H9 (cell line): Measurements from ENCODE around the gene LIPH. TPM values are rescaled to one million over a fixed set of nuclear protein-coding genes. Genes with fewer than 3 reads are reported as not detected.

Source experiments
- DNase-seq: peaks from one replicate; pipeline ENCODE4 v3.0.0-alpha.2; 2017
- H2AFZ ChIP-seq: one replicate; pipeline ENCODE4 v1.6.1; 2013; ENCODE audit warnings: mild to moderate bottlenecking, low read length, control low read depth, moderate library complexity
- H2AK5ac ChIP-seq: 2 replicates; pipeline ENCODE4 v1.6.1; 2013; ENCODE audit warnings: low read length, control low read depth, mixed read lengths; ENCODE audit not compliant: insufficient read length
- H2BK120ac ChIP-seq: one replicate; pipeline ENCODE4 v1.6.1; 2013; ENCODE audit warnings: low read depth, mild to moderate bottlenecking, low read length, control low read depth, inconsistent platforms; ENCODE audit not compliant: poor library complexity, severe bottlenecking
- H2BK12ac ChIP-seq: 2 replicates; pipeline ENCODE4 v1.6.1; 2013; ENCODE audit warnings: low read length, control low read depth, mixed read lengths, low read depth; ENCODE audit not compliant: insufficient read length
- H2BK15ac ChIP-seq: 2 replicates; pipeline ENCODE4 v1.6.1; 2013; ENCODE audit warnings: low read depth, low read length, control low read depth
- H2BK20ac ChIP-seq: one replicate; pipeline ENCODE4 v1.6.1; 2013; ENCODE audit warnings: low read depth, mild to moderate bottlenecking, low read length, control low read depth, inconsistent platforms; ENCODE audit not compliant: poor library complexity, severe bottlenecking
- H2BK5ac ChIP-seq: 2 replicates; pipeline ENCODE4 v1.6.1; 2013; ENCODE audit warnings: low read length, control low read depth, mixed read lengths; ENCODE audit not compliant: insufficient read length
- H3K14ac ChIP-seq: 2 replicates; pipeline ENCODE4 v1.6.1; 2013; ENCODE audit warnings: low read length, control low read depth; ENCODE audit not compliant: insufficient read depth
- H3K18ac ChIP-seq: 2 replicates; pipeline ENCODE4 v1.6.1; 2013; ENCODE audit warnings: low read depth, mild to moderate bottlenecking, mixed read lengths, low read length, control low read depth; ENCODE audit not compliant: insufficient read length
- H3K23ac ChIP-seq: 2 replicates; pipeline ENCODE4 v1.6.1; 2013; ENCODE audit warnings: low read length, control low read depth, mixed read lengths, low read depth; ENCODE audit not compliant: insufficient read length
- H3K23me2 ChIP-seq: 2 replicates; pipeline ENCODE4 v1.6.1; 2013; ENCODE audit warnings: low read depth, mild to moderate bottlenecking, mixed read lengths, low read length, control low read depth; ENCODE audit not compliant: insufficient read length, poor library complexity, severe bottlenecking
- H3K27ac ChIP-seq: 2 replicates; pipeline ENCODE4 v1.5.1; 2013; ENCODE audit warnings: low read length, control low read depth, mixed read lengths, low read depth; ENCODE audit not compliant: insufficient read length
- H3K27me3 ChIP-seq: 2 replicates; pipeline ENCODE4 v1.6.1; 2013; ENCODE audit warnings: low read length, control low read depth, inconsistent platforms; ENCODE audit not compliant: insufficient read depth
- H3K4ac ChIP-seq: 2 replicates; pipeline ENCODE4 v1.6.1; 2013; ENCODE audit warnings: low read depth, mild to moderate bottlenecking, control low read depth, inconsistent platforms, low read length, moderate library complexity
- H3K4me1 ChIP-seq: 2 replicates; pipeline ENCODE4 v1.6.1; 2013; ENCODE audit warnings: low read length, control low read depth, inconsistent platforms; ENCODE audit not compliant: insufficient read depth
- H3K4me2 ChIP-seq: 2 replicates; pipeline ENCODE4 v1.6.1; 2013; ENCODE audit warnings: low read length, control low read depth, mixed read lengths; ENCODE audit not compliant: insufficient read length, insufficient read depth
- H3K56ac ChIP-seq: 2 replicates; pipeline ENCODE4 v1.6.1; 2013; ENCODE audit warnings: low read depth, mild to moderate bottlenecking, mixed read lengths, low read length, control low read depth; ENCODE audit not compliant: insufficient read length
- H3K79me1 ChIP-seq: 2 replicates; pipeline ENCODE4 v1.6.1; 2013; ENCODE audit warnings: low read depth, mild to moderate bottlenecking, moderate library complexity, low read length, control low read depth, inconsistent platforms; ENCODE audit not compliant: insufficient read depth, poor library complexity, severe bottlenecking
- H3K79me2 ChIP-seq: 2 replicates; pipeline ENCODE4 v1.6.1; 2013; ENCODE audit warnings: low read length, control low read depth, inconsistent platforms; ENCODE audit not compliant: insufficient read depth
- H3K9ac ChIP-seq: 2 replicates; pipeline ENCODE4 v1.6.1; 2013; ENCODE audit warnings: low read length, control low read depth, mixed read lengths; ENCODE audit not compliant: insufficient read length; ENCODE audit errors: extremely low read depth
- H3K9me3 ChIP-seq: one replicate; pipeline ENCODE4 v1.6.1; 2013; ENCODE audit warnings: low read depth, low read length, inconsistent platforms; ENCODE audit not compliant: control insufficient read depth
- H3T11ph ChIP-seq: one replicate; pipeline ENCODE4 v1.6.1; 2013; ENCODE audit warnings: mild to moderate bottlenecking, low read length, control low read depth, inconsistent platforms
- H4K20me1 ChIP-seq: one replicate; pipeline ENCODE4 v1.6.1; 2013; ENCODE audit not compliant: control insufficient read depth, insufficient read length, insufficient read depth
- H4K5ac ChIP-seq: 2 replicates; pipeline ENCODE4 v1.6.1; 2013; ENCODE audit warnings: low read depth, mild to moderate bottlenecking, mixed read lengths, low read length, control low read depth; ENCODE audit not compliant: insufficient read length
- H4K8ac ChIP-seq: replicated peaks from 2 replicates; pipeline ENCODE4 v1.6.1; 2013; ENCODE audit warnings: low read length, control low read depth, mixed read lengths, low read depth; ENCODE audit not compliant: insufficient read length
- H4K91ac ChIP-seq: 2 replicates; pipeline ENCODE4 v1.6.1; 2013; ENCODE audit warnings: low read depth, mild to moderate bottlenecking, moderate library complexity, mixed read lengths, low read length, control low read depth; ENCODE audit not compliant: insufficient read length
- H3K27ac Mint-ChIP-seq, 3 experiments: 2 replicates in 2 of 3; 3 replicates in 1 of 3; pipeline ENCODE4 v1.8.0; 2020 to 2021; ENCODE audit warnings: mixed read lengths in 3 of 3, mild to moderate bottlenecking in 1 of 3, moderate library complexity in 1 of 3
- H3K27me3 Mint-ChIP-seq: 2 replicates; pipeline ENCODE4 v1.8.0; 2021; ENCODE audit warnings: low read depth, mild to moderate bottlenecking, moderate library complexity, mixed read lengths
- H3K36me3 Mint-ChIP-seq, 3 experiments: 2 replicates in 2 of 3; 3 replicates in 1 of 3; pipeline ENCODE4 v1.8.0; 2020 to 2021; ENCODE audit warnings: low read depth in 3 of 3, mixed read lengths in 3 of 3; ENCODE audit not compliant: insufficient read depth in 1 of 3
- H3K4me1 Mint-ChIP-seq, 2 experiments: 2 replicates each; pipeline ENCODE4 v1.8.0; 2020; ENCODE audit warnings: mixed read lengths in 2 of 2
- H3K4me3 Mint-ChIP-seq, 2 experiments: 2 replicates in 1 of 2; 3 replicates in 1 of 2; pipeline ENCODE4 v1.8.0; 2020 to 2021; ENCODE audit warnings: mild to moderate bottlenecking in 2 of 2, mixed read lengths in 2 of 2, moderate library complexity in 1 of 2
- H3K9me3 Mint-ChIP-seq, 2 experiments: 2 replicates in 1 of 2; 3 replicates in 1 of 2; pipeline ENCODE4 v1.8.0; 2020; ENCODE audit warnings: mild to moderate bottlenecking in 2 of 2, mixed read lengths in 2 of 2, moderate library complexity in 1 of 2
- CTCF ChIP-seq: fragments of 200-600 bp; sonication (generic); conservative IDR thresholded peaks from 3 replicates; pipeline ENCODE4 v1.8.0; 2021; ENCODE audit warnings: antibody characterized with exemption, mild to moderate bottlenecking
- WGBS: extraction: QIAGEN DNeasy Blood & Tissue Kit; methylation state at CpG from one replicate; pipeline ENCODE4 v1.1.7; 2013; ENCODE audit warnings: missing lambda C conversion rate, low lambda C conversion rate, mixed read lengths; ENCODE audit not compliant: insufficient read length; ENCODE audit errors: extremely low coverage; 5-methylcytosine and 5-hydroxymethylcytosine counted together
- total RNA-seq: library from RNA; stranded (reverse); gene quantifications from 2 replicates; pipeline ENCODE4 v1.2.1, GENCODE V29; 2021

The LIPH gene
- total RNA-seq, 1 experiment from 2014 or later, result 0.17 TPM

DNA sequence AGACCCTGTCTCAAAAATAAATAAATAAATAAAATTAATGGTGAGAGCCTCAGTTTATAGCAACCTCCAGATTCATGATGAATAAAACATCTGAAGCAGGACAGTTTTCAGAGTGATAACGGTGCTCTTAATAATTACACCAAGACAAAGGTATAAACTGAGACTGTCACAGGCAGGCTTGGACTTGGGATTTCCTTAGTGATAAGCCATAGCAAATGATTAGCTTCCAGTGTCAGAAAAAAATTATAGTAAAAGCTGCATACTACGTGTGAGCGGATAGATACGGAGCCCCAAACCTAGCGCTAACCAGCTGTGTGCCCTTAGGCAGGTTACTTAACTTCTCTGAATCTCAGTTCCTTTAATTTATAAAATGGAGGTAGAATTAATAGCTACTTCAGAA, 21.5 kb downstream of the LIPH start:
- H2BK15ac ChIP-seq, result no peak overlapping the region
- H3K4me3 Mint-ChIP-seq, result no peak overlapping the region
- no peak overlapping the region for H3K14ac ChIP-seq
- peaks cover 2% of the 10 kb centered on the region; the same call in 1 of the 2 replicates for H3K27me3 Mint-ChIP-seq
- H4K91ac ChIP-seq, result no peak overlapping the region
- no peak overlapping the region for H2BK5ac ChIP-seq
- H3K27me3 ChIP-seq, result no peaks in the 10 kb centered on the region
- H3K27ac ChIP-seq, result no peak overlapping the region
- H3K79me2 ChIP-seq, result no peaks in the 10 kb centered on the region
- H3K18ac ChIP-seq, result no peak overlapping the region
- no peak overlapping the region for H4K5ac ChIP-seq
- no peak overlapping the region for H3K56ac ChIP-seq
- no peak overlapping the region for H2AFZ ChIP-seq
- no peak overlapping the region for H3K9ac ChIP-seq
- no peak overlapping the region for H4K8ac ChIP-seq
- no peak overlapping the region for H2AK5ac ChIP-seq
- no peak overlapping the region for H3K27ac Mint-ChIP-seq
- no peaks in the 10 kb centered on the region for H3K4me1 ChIP-seq
- peaks cover 0 to 8% of the 10 kb centered on the region in 2 experiments; a peak in 1 of 4 replicates for H3K4me1 Mint-ChIP-seq
- no peaks in the 10 kb centered on the region for H3K23me2 ChIP-seq
- H3T11ph ChIP-seq, result no peak overlapping the region
- H2BK20ac ChIP-seq, result no peak overlapping the region
- no peak for DNase-seq
- H2BK12ac ChIP-seq, result no peak overlapping the region
- no peak overlapping the region for H3K23ac ChIP-seq
- no peaks in the 10 kb centered on the region for H3K36me3 Mint-ChIP-seq
- no CpG with 5 or more reads among the region's 5 CpGs for WGBS
- no peaks in the 10 kb centered on the region for H3K9me3 Mint-ChIP-seq
- H4K20me1 ChIP-seq, result no peaks in the 10 kb centered on the region
- H2BK120ac ChIP-seq, result no peak overlapping the region
- no peaks in the 10 kb centered on the region for H3K9me3 ChIP-seq
- no peak overlapping the region for H3K4me2 ChIP-seq
- TF ChIP-seq CTCF, result no peak
- no peak overlapping the region for H3K4ac ChIP-seq
- H3K79me1 ChIP-seq, result no peaks in the 10 kb centered on the region
